IPS-18a (cell line): ENCODE data around the gene ALG9.

ENCODE experiments used
- H3K27ac ChIP-seq: one replicate; pipeline ENCODE4 v1.5.1; 2013; ENCODE audit warnings: low read length
- H3K27me3 ChIP-seq: one replicate; pipeline ENCODE4 v1.6.1; 2013; ENCODE audit warnings: mild to moderate bottlenecking, low read length; ENCODE audit not compliant: control insufficient read depth, insufficient read depth
- H3K36me3 ChIP-seq: one replicate; pipeline ENCODE4 v1.6.1; 2013; ENCODE audit warnings: low read depth, low read length; ENCODE audit not compliant: control insufficient read depth
- H3K4me1 ChIP-seq: one replicate; pipeline ENCODE4 v1.6.1; 2013; ENCODE audit warnings: low read depth, low read length; ENCODE audit not compliant: control insufficient read depth
- H3K4me3 ChIP-seq: one replicate; pipeline ENCODE4 v1.5.1; 2013; ENCODE audit warnings: low read length
- H3K9ac ChIP-seq: one replicate; pipeline ENCODE4 v1.6.1; 2013; ENCODE audit warnings: mild to moderate bottlenecking, low read length, moderate library complexity
- H3K9me3 ChIP-seq: one replicate; pipeline ENCODE4 v1.6.1; 2013; ENCODE audit warnings: low read depth, low read length; ENCODE audit not compliant: control insufficient read depth

Gene ALG9

GRCh38 chr11:111736621-111737443, 134.5 kb downstream of the ALG9 start:
- peaks cover 21% of the 10 kb centered on the region for H3K36me3 ChIP-seq
- peaks cover 6% of the 10 kb centered on the region for H3K4me1 ChIP-seq
- no peak overlapping the region for H3K9ac ChIP-seq
- no peaks in the 10 kb centered on the region for H3K9me3 ChIP-seq
- no peaks in the 10 kb centered on the region for H3K27me3 ChIP-seq
- H3K27ac ChIP-seq = no peak overlapping the region
- H3K4me3 ChIP-seq = no peak overlapping the region
